Mesothelial cell of epicardium (in vitro differentiated cells): ENCODE measurements around the gene SRSF9. TPM values are rescaled to one million over a fixed set of nuclear protein-coding genes. Genes with fewer than 3 reads are reported as not detected.

Source experiments
- DNase-seq, 2 experiments: peaks; one replicate each; pipeline ENCODE4 v3.0.0; 2021; ENCODE audit warnings: low spot score in 2 of 2; ENCODE audit not compliant: unreplicated experiment in 2 of 2
- H3K27ac Mint-ChIP-seq: 2 replicates; pipeline ENCODE4 v1.8.0; 2021; ENCODE audit warnings: mixed read lengths
- H3K27me3 Mint-ChIP-seq: 2 replicates; pipeline ENCODE4 v1.8.0; 2021; ENCODE audit warnings: low read depth, mixed read lengths
- H3K36me3 Mint-ChIP-seq: 2 replicates; pipeline ENCODE4 v1.8.0; 2021; ENCODE audit warnings: mixed read lengths
- H3K4me1 Mint-ChIP-seq: 2 replicates; pipeline ENCODE4 v1.8.0; 2021; ENCODE audit warnings: mixed read lengths
- H3K4me3 Mint-ChIP-seq: 2 replicates; pipeline ENCODE4 v1.8.0; 2021; ENCODE audit warnings: mild to moderate bottlenecking, moderate library complexity, mixed read lengths
- H3K9me3 Mint-ChIP-seq: 2 replicates; pipeline ENCODE4 v1.8.0; 2021; ENCODE audit warnings: mixed read lengths
- CTCF ChIP-seq: fragments of 200-600 bp; sonication (generic); IDR thresholded peaks from one replicate; pipeline ENCODE4 v1.5.0; 2021; ENCODE audit warnings: antibody characterized with exemption; ENCODE audit not compliant: unreplicated experiment
- total RNA-seq: library from RNA; stranded (reverse); gene quantifications from 3 replicates; pipeline ENCODE4 v1.2.1, GENCODE V29; 2021

SRSF9 gene
- total RNA-seq, 1 donor from 2014 or later, result 197 TPM

- no peak for DNase-seq
- TF ChIP-seq CTCF, result no peak
- Mint-ChIP-seq H3K27ac (no peak overlapping the region), H3K27me3 (no peaks in the 10 kb centered on the region), H3K36me3 (peaks cover 33% of the 10 kb centered on the region), H3K4me1 (peaks cover 20% of the 10 kb centered on the region), H3K9me3 (no peaks in the 10 kb centered on the region), H3K4me3 (no peak overlapping the region)
Observed at GRCh38 chr12:120465756-120466155, 3.8 kb downstream of the SRSF9 start.

GRCh38 chr12:120463712-120464111 lies 5.8 kb downstream of the SRSF9 start:
- TF ChIP-seq CTCF, result no peak
- no peak for DNase-seq
- H3K4me3 Mint-ChIP-seq, result no peak overlapping the region
- no peak overlapping the region for H3K27ac Mint-ChIP-seq
- no peaks in the 10 kb centered on the region for H3K27me3 Mint-ChIP-seq
- peaks cover 44% of the 10 kb centered on the region for H3K36me3 Mint-ChIP-seq
- peaks cover 16% of the 10 kb centered on the region for H3K4me1 Mint-ChIP-seq
- no peaks in the 10 kb centered on the region for H3K9me3 Mint-ChIP-seq

- no peak for TF ChIP-seq CTCF
- Mint-ChIP-seq H3K27ac (no peak overlapping the region), H3K4me3 (no peak overlapping the region), H3K36me3 (peaks cover 45% of the 10 kb centered on the region), H3K9me3 (no peaks in the 10 kb centered on the region), H3K4me1 (peaks cover 5% of the 10 kb centered on the region), H3K27me3 (no peaks in the 10 kb centered on the region)
- DNase-seq, result no peak
Observed at GRCh38 chr12:120462099-120462640, 7.4 kb downstream of the SRSF9 start.

GRCh38 chr12:120460157-120460556 lies 9.4 kb downstream of the SRSF9 start:
- no peak for TF ChIP-seq CTCF
- Mint-ChIP-seq H3K36me3 (peaks cover 50% of the 10 kb centered on the region), H3K4me3 (no peak overlapping the region), H3K4me1 (no peaks in the 10 kb centered on the region), H3K27ac (no peak overlapping the region), H3K27me3 (no peaks in the 10 kb centered on the region), H3K9me3 (no peaks in the 10 kb centered on the region)
- no peak for DNase-seq

GRCh38 chr12:120457133-120457532 lies 12.4 kb downstream of the SRSF9 start:
- no peak overlapping the region for H3K4me3 Mint-ChIP-seq
- no peak for TF ChIP-seq CTCF
- DNase-seq, result no peak
- no peaks in the 10 kb centered on the region for H3K9me3 Mint-ChIP-seq
- H3K27me3 Mint-ChIP-seq, result no peaks in the 10 kb centered on the region
- H3K4me1 Mint-ChIP-seq, result no peaks in the 10 kb centered on the region
- H3K27ac Mint-ChIP-seq, result peak overlapping the region; percentile 4
- H3K36me3 Mint-ChIP-seq, result peaks cover 32% of the 10 kb centered on the region

- no peaks in the 10 kb centered on the region for H3K27me3 Mint-ChIP-seq
- no peak overlapping the region for H3K27ac Mint-ChIP-seq
- no peaks in the 10 kb centered on the region for H3K4me1 Mint-ChIP-seq
- H3K9me3 Mint-ChIP-seq, result no peaks in the 10 kb centered on the region
- no peak for TF ChIP-seq CTCF
- no peak for DNase-seq
- H3K36me3 Mint-ChIP-seq, result peaks cover 25% of the 10 kb centered on the region
- H3K4me3 Mint-ChIP-seq, result no peak overlapping the region
Observed at GRCh38 chr12:120455302-120455701, 14.2 kb downstream of the SRSF9 start.
